HG03565 (cell line): ENCODE measurements around the gene SLC25A22.
A peak's percentile ranks its signal among the peaks of the same experiment; 100 is the strongest.

Source experiments
- ATAC-seq: cut with Tn5 transposase; IDR thresholded peaks from one replicate; pipeline ENCODE4 v1.9.1; 2021; ENCODE audit warnings: mild to moderate bottlenecking, moderate library complexity; ENCODE audit not compliant: unreplicated experiment

SLC25A22 gene

GRCh38 chr11:761526-762108 lies 36.5 kb downstream of the SLC25A22 start:
- ATAC-seq = no peak

GRCh38 chr11:760236-760635 lies 37.8 kb downstream of the SLC25A22 start:
- ATAC-seq = no peak

GRCh38 chr11:749731-750130 lies 48.4 kb downstream of the SLC25A22 start:
- ATAC-seq = no peak

GRCh38 chr11:748007-748359 lies 50.1 kb downstream of the SLC25A22 start:
- ATAC-seq = peak; percentile 6

GRCh38 chr11:747158-748006 lies 50.7 kb downstream of the SLC25A22 start, which contains the start of gene TALDO1:
Gene TALDO1 (plus strand): TSS chr11:747464. CDS start chr11:747482, 18 bp downstream.
- peak; percentile 73 for ATAC-seq

GRCh38 chr11:746289-747157 lies 51.6 kb downstream of the SLC25A22 start:
- peak; percentile 7 for ATAC-seq

- ATAC-seq = no peak
Observed at GRCh38 chr11:745428-745827, 52.7 kb downstream of the SLC25A22 start.

- ATAC-seq = no peak
Observed at GRCh38 chr11:742571-743201, 55.4 kb downstream of the SLC25A22 start.

- ATAC-seq = no peak
Observed at GRCh38 chr11:742156-742546, 55.9 kb downstream of the SLC25A22 start.
